H1 (cell line): ENCODE data around the gene UVRAG. TPM values are rescaled to one million over a fixed set of nuclear protein-coding genes. Genes with fewer than 3 reads are reported as not detected.

Source experiments
- CHD2 ChIP-seq: IDR thresholded peaks from 2 replicates; pipeline ENCODE4 v1.6.1; 2012; ENCODE audit warnings: low read length, improper control_type of control experiment
- KDM1A ChIP-seq: fragments of 200-600, 300-600 bp; sonication (generic); IDR thresholded peaks from 2 replicates; pipeline ENCODE4 v1.7.1; 2016; ENCODE audit warnings: mild to moderate bottlenecking, low read length, borderline replicate concordance
- RFX5 ChIP-seq: IDR thresholded peaks from 2 replicates; pipeline ENCODE4 v1.6.1; 2011; ENCODE audit warnings: low read depth, low read length, improper control_type of control experiment, borderline replicate concordance
- SP1 ChIP-seq: IDR thresholded peaks from 2 replicates; pipeline ENCODE4 v1.6.1; 2011; ENCODE audit warnings: low read depth, low read length
- polyA plus RNA-seq, 7 experiments: library from polyadenylated mRNA; depleted of rRNA in 3 of 7; stranded (reverse) in 5 of 7; unstranded in 2 of 7; fragments of >200 nt in 5 of 7; fragments of 200-250 nt in 2 of 7; gene quantifications; 1 replicate in 5 of 7; 2 replicates in 1 of 7; 4 replicates in 1 of 7; pipeline versions ENCODE4 v1.2.1 to v1.2.3, GENCODE V29; 2011 to 2013; ENCODE audit warnings: missing spikeins in 2 of 7, mixed read lengths in 2 of 7
- total RNA-seq: library from RNA; stranded (reverse); fragmentation: NEBNext Ultra II Directional; extraction: Animal tissue kit (Norgen Biotek cat#: 25700); gene quantifications from 2 replicates; pipeline ENCODE4 v1.2.1, GENCODE V29; 2021

The UVRAG gene
- total and polyA plus RNA-seq, 2 of the 8 experiments (the other 6 are each of a cell fraction or from before 2014, with no cell fraction given) = 5.5 to 14.7 TPM

DNA sequence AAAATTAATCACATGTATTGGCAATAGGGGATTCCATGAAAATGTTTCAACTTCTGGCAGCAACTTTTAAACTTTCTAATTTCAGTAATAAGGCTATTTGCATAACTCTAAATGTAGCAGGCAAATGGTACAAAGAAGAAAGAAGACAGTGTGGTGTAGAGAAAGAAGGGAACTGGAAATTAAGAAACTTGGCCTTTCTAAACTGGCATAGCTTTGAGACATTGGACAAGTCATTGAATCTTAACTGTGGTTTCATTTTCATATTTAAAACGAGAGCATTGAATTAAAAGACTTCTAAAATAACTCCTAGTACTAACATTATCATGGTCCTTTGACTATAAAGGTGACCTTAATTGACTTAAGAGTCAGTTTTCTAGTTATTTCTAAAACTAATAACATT lies 125.0 kb downstream of the UVRAG start (continued):
- TF ChIP-seq RFX5 = no peak
- TF ChIP-seq CHD2 = no peak
- no peak for TF ChIP-seq SP1
- TF ChIP-seq KDM1A = no peak
